Adrenal gland (tissue), 5 donors: ENCODE data around the gene NBEAL1.
"Not testable (repeated sequence)": the region's sequence is repeated elsewhere in the genome, so short reads cannot be mapped to it uniquely, and the experiment has no call there.

ENCODE experiments used
- CTCF ChIP-seq, 6 experiments: fragments of 450-650 bp in 4 of 6; fragments of 200-600 bp in 2 of 6; sonication (generic) in 1 of 6; IDR thresholded peaks; 1 replicate in 5 of 6; 2 replicates in 1 of 6; pipeline versions ENCODE4 v1.5.1 to v1.8.0; 2016 to 2021; ENCODE audit warnings: antibody characterized with exemption in 6 of 6, mild to moderate bottlenecking in 2 of 6, moderate library complexity in 1 of 6
- POLR2A ChIP-seq, 2 donors: fragments of 450-650 bp; IDR thresholded peaks; one replicate each; pipeline ENCODE4 v1.6.1; 2017; ENCODE audit warnings: antibody characterized with exemption in 2 of 2, mild to moderate bottlenecking in 2 of 2, moderate library complexity in 1 of 2
- donor health status: DM: no; HTN: no; CAD: no.

GRCh38 chr2:203191026-203191425, 176.4 kb downstream of the NBEAL1 start:
- not testable (repeated sequence) for TF ChIP-seq CTCF, POLR2A (IDR thresholded peaks at IDR 0.05)
